Right atrium auricular region (tissue), 2 donors: ENCODE data around the gene SREBF1. TPM values are rescaled to one million over a fixed set of nuclear protein-coding genes. Genes with fewer than 3 reads are reported as not detected.

Experiments used
- DNase-seq: peaks from one replicate; pipeline ENCODE4 v3.0.0-alpha.2; 2019; ENCODE audit warnings: low spot score
- H3K27ac ChIP-seq, 2 donors: fragments of 200-600 bp; sonication (generic); 1 replicate in 1 of 2; 2 replicates in 1 of 2; pipeline ENCODE4 v1.5.1; 2016 to 2019
- H3K27me3 ChIP-seq, 2 donors: fragments of 200-600 bp; sonication (generic); one replicate each; pipeline versions ENCODE4 v1.5.1 to v1.6.0; 2017 to 2019
- H3K36me3 ChIP-seq: fragments of 200-600 bp; sonication (generic); one replicate; pipeline ENCODE4 v1.5.1; 2016
- H3K4me1 ChIP-seq, 2 donors: fragments of 200-600 bp; sonication (generic); one replicate each; pipeline versions ENCODE4 v1.5.1 to v1.6.0; 2017 to 2019
- H3K4me3 ChIP-seq, 2 donors: fragments of 200-600 bp; sonication (generic); 1 replicate in 1 of 2; 2 replicates in 1 of 2; pipeline ENCODE4 v1.5.1; 2017 to 2019; ENCODE audit warnings: mild to moderate bottlenecking in 1 of 2, moderate library complexity in 1 of 2
- H3K9me3 ChIP-seq, 2 donors: fragments of 200-600 bp; sonication (generic); one replicate each; pipeline ENCODE4 v1.5.1; 2019
- total RNA-seq, 2 donors: library from RNA; depleted of rRNA; stranded (reverse); fragments of >200 nt; gene quantifications; one replicate each; pipeline ENCODE4 v1.1.0, GENCODE V29; 2016
- TF ChIP-seq, protein P1 (sequence below), 2 donors: fragments of 200-600 bp; sonication (generic); IDR thresholded peaks; one replicate each; pipeline ENCODE4 v1.5.1; 2019; ENCODE audit warnings: antibody characterized with exemption in 2 of 2

Gene SREBF1
- total RNA-seq, 2 donors from 2014 or later: 17.0 to 29.8 TPM

DNA sequence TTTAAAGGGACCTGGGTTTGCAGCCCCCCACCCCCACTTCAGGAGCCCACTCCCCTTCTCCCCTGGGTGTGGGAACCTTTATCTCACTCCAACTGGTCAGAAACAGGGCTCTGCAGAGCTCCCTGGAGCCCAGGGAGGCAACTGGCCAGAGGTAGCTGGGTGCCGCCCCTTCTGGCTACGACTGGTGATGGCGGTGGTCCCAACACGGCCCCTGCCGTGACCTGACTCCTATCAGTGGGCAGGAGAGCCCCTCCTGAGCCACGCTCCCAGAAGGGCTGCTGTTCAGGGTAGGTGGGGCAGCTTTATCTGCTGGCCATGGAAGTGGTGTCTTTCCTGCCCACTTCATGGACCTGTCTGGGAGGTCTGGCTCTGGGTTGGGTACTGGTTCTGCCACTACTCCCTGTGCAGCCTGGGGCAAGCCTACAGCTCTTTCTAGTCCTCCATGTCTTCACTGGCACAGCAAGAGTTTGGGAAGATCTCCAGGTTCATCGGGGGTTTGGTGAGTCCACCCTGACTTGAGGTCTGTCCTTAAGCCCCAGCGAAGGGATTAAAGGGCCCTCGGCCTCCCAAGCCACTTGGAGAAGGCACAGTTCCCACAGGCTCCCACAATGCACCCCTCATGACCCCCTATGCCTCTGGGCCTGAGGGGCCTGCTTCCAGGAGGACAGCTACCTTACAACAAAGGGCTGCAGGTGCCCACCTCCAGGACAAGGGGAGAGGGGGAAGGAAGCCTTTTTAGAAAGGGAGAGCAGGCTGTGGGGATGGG lies 5.5 kb upstream of the SREBF1 start:
- no peaks in the 10 kb centered on the region for H3K9me3 ChIP-seq
- no peaks in the 10 kb centered on the region for H3K27me3 ChIP-seq
- TF ChIP-seq, protein P1, sequence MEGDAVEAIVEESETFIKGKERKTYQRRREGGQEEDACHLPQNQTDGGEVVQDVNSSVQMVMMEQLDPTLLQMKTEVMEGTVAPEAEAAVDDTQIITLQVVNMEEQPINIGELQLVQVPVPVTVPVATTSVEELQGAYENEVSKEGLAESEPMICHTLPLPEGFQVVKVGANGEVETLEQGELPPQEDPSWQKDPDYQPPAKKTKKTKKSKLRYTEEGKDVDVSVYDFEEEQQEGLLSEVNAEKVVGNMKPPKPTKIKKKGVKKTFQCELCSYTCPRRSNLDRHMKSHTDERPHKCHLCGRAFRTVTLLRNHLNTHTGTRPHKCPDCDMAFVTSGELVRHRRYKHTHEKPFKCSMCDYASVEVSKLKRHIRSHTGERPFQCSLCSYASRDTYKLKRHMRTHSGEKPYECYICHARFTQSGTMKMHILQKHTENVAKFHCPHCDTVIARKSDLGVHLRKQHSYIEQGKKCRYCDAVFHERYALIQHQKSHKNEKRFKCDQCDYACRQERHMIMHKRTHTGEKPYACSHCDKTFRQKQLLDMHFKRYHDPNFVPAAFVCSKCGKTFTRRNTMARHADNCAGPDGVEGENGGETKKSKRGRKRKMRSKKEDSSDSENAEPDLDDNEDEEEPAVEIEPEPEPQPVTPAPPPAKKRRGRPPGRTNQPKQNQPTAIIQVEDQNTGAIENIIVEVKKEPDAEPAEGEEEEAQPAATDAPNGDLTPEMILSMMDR (IDR thresholded peaks at IDR 0.05): no peak
- H3K4me1 ChIP-seq: peaks cover 0 to 57% of the 10 kb centered on the region in 2 donors
- no peak overlapping the region for H3K4me3 ChIP-seq
- no peak for DNase-seq
- H3K36me3 ChIP-seq: peaks cover 11% of the 10 kb centered on the region
- H3K27ac ChIP-seq: peak overlapping the region; percentile 100

DNA sequence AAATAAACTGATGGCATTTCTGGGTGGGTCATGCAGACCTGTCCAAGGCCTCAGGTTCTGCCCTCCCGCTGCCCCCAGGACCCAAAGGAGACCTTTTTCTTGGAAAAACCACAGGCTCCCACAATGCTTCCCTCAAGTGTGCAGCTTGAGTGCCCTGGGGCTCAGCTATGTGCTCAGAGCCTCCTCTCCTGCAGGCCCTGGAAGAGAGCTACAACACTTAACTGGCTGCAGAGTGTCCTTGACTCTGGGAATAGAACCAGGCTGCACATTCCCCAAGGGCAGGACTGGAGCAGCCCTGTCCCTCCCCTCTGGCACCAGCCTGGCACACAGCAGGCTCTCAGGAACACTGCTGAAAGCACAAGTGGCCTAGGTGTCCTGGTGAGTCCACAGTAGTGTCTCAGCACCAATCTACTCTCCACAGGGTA lies 4.8 kb upstream of the SREBF1 start:
- TF ChIP-seq, protein P1 (IDR thresholded peaks at IDR 0.05): no peak
- no peak for DNase-seq
- H3K27me3 ChIP-seq: no peaks in the 10 kb centered on the region
- peaks cover 0 to 64% of the 10 kb centered on the region in 2 donors for H3K4me1 ChIP-seq
- peak overlapping the region; percentile 100 for H3K27ac ChIP-seq
- no peak overlapping the region for H3K4me3 ChIP-seq
- peaks cover 4% of the 10 kb centered on the region for H3K36me3 ChIP-seq
- no peaks in the 10 kb centered on the region for H3K9me3 ChIP-seq

DNA sequence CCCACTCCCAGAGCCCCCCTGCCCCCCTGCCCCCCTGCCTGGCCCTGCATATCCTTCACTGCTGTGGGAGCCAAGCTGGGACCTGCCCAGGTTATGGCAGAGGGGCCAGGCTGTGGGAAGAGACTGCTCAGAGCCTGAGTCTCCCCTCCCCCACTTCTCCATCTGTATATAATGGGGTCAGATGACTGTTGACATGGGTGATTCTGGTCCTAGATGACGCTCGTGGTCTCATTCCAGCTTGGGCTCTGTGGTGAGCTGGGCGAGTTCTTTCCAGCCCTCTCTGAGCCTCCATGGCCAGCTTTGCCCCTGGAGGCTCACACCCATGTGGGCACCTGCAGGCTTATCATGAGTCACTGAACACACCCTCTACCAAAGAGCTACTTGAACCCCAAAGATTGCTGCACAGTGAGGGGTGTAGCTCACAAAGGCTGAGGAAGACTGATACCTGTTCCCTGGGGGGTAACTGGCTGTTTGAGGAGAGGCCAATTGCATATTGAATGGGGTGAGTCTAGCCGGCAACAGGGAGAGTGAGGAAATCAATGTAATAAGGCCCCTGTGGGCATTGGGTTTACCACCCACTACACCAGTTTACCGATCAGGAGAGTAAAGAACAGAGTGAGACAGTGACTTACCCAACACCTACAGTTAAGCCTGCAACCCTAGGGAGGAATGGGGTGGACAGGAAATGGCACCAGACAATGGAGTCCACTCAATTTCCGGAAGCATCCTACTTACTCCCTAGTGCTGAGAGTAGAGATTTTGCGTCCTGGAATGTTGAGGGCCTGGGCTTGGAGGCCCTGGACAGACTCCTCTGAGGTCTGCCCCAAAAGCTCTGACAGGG lies 4.2 kb upstream of the SREBF1 start:
- Histone ChIP-seq H3K4me1 (peaks cover 0 to 67% of the 10 kb centered on the region in 2 donors), H3K27me3 (no peaks in the 10 kb centered on the region), H3K27ac (peak overlapping the region; percentile 100), H3K36me3 (no peaks in the 10 kb centered on the region), H3K4me3 (peak overlapping the region; percentile 35 to 50), H3K9me3 (no peaks in the 10 kb centered on the region)
- no peak for DNase-seq
- TF ChIP-seq, protein P1 (IDR thresholded peaks at IDR 0.05): no peak

DNA sequence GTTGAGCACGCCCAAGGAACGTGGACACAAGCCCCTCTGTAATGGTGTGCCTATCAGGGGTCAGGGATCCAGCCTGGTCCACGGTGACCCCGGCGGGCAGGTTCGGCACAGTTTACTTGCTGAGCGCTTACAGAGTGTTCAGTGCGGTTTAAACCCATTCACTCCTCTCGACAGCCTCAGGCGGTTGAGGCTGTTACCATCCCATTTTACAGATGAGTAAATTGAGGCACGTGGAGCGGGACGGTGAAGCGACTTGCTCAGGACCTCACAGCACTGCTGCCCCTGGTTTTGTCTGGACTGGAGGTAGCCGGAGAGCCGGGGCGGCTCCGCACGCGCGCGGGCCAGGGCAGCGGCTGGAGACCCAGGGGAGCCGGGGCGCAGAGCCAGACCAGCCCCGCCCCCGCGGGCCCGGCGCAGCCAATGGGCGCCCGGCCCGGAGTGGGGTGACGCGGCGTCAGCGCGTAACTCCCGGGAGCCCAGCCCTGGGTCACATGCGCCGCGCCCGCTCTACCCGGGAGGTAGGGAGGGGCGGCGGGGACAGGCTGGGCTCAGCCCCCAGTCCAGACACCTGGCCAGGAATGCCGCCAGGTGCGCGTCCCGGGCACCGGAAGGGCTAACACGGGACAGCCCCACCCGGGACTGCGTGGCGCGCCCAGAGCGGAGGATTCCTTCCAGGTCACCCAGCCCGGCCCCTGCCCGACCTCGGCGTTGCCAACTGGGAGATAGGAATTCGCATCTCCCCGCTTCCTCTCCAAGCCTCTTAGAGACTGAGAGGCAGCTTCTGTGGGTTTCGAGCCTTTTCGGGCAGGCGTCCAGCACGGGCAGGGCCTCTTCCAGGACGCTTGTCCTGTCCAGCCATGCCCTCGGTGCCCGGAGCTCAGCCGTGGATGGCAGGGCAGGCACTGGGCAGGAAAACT lies 3.3 kb upstream of the SREBF1 start:
- peaks cover 0 to 76% of the 10 kb centered on the region in 2 donors for H3K4me1 ChIP-seq
- peak; percentile 88 for DNase-seq

More for the DNA sequence above, 3.3 kb upstream of the SREBF1 start:
- Histone ChIP-seq H3K9me3 (no peaks in the 10 kb centered on the region), H3K27me3 (no peaks in the 10 kb centered on the region), H3K4me3 (peak overlapping the region; percentile 35 to 50), H3K36me3 (no peaks in the 10 kb centered on the region), H3K27ac (peak overlapping the region; percentile 100)
- TF ChIP-seq, protein P1 (IDR thresholded peaks at IDR 0.05): no peak
